ENCODE data around the gene NPAS2.
A peak's percentile ranks its signal among the peaks of the same experiment; 100 is the strongest.

The NPAS2 gene, protein sequence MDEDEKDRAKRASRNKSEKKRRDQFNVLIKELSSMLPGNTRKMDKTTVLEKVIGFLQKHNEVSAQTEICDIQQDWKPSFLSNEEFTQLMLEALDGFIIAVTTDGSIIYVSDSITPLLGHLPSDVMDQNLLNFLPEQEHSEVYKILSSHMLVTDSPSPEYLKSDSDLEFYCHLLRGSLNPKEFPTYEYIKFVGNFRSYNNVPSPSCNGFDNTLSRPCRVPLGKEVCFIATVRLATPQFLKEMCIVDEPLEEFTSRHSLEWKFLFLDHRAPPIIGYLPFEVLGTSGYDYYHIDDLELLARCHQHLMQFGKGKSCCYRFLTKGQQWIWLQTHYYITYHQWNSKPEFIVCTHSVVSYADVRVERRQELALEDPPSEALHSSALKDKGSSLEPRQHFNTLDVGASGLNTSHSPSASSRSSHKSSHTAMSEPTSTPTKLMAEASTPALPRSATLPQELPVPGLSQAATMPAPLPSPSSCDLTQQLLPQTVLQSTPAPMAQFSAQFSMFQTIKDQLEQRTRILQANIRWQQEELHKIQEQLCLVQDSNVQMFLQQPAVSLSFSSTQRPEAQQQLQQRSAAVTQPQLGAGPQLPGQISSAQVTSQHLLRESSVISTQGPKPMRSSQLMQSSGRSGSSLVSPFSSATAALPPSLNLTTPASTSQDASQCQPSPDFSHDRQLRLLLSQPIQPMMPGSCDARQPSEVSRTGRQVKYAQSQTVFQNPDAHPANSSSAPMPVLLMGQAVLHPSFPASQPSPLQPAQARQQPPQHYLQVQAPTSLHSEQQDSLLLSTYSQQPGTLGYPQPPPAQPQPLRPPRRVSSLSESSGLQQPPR

DNA sequence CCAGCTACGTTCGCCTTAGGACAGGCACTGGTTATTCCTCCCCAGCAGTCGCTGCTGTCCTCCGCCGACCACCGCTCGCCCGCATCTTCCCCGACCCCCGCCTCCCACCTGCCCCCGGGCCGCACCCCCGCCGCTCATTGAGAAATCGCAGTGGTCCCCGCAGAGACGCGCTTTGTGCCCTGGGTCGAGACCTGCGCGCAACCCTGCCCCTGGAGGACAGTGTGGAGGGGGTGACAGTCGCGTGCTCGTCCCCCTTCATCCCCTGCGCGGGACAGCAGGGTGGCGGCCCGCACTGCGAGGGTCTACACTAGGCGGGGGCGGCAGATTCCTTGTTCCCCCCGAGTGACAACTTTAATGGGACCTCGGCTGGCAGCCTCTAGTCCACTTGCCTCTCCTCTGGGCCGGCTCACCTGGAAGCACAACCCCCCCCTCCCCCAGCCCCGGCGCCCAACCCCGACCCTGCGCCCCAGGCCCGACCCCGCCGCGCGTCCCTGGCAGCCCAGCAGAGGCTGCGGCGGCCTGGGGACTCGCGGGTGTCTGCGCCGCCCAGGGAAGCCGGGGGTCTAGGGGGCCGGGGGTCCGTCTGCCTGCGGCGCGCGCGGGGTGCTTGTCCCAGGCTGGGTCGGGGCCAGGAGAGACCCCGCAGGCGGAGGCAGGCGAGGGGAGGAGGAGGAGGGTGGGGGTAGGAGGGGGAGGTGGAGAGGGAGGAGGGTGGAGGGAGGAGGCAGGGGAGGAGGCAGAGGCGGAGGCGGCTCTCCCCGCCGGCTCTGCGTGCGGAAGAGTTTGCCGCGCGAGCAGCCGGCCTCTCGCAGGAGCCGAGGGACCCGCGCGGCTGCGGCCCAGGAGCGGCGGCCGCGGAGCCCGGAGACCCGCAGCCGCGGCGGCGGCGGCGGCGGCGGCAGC is at the start of gene NPAS2:
Gene NPAS2 (plus strand): TSS at position 770 of the 903 bp plus-strand sequence. CDS start 84,616 bp downstream, outside the sequence.
- peak; percentile 82 for DNase-seq (ENCODE audit: low read depth, low spot score)

DNA sequence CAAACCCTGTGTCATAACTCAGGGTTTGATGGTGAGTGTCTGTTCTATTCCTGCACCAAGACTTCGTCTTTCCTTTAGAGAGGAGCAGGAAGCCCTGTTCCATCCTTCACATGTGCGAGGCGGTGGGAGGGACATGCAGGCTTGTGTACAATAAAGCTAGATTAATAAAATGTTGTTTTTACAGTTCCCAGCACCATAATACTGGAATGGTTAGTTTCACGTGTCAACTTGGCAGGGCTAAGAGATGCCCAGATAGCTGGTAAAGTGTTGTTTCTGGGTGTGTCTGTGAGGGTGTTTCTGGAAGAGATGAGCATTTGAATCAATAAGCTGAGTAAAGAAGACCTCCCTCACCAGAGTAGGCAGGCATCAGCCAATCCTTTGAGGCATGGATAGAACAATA is 48.8 kb upstream of the NPAS2 start:
- no peak for DNase-seq (ENCODE audit: low read depth, low spot score)

DNA sequence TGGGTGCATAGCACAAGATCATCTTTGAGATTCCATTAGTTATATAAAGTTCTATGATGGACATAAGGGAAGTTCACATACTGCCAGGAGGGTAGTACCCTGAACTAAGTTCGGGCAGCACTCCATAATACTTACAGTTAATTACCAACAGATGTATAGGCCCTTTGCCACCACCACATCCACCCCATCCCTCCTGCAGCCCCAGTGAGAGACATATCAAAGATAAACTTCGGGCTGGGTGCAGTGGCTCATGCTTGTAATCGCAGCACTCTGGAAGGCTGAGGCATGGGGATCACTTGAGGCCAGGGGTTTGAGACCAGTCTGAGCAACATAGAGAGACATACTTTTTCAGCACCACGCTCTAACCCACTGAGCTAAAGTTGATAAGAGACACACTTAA is 46.4 kb upstream of the NPAS2 start:
- no peak for DNase-seq (ENCODE audit: low read depth, low spot score)

DNA sequence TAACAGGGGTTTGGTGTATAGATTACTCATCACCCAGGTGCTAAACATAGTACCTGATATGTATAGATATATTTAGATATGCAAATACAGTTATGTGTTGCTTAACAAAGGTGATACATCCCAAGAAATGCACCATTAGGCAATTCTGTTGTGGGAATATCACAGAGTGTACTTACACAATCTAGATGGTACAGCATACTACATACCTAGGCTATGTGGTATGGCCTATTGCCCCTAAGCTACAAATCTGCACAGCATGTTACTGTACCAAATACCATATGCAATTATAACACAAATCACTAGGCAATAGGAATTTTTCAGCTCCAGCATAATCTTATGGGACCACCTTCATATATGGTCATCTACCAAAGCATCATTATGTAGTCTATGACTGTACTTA is 43.5 kb upstream of the NPAS2 start:
- no peak for DNase-seq (ENCODE audit: low read depth, low spot score)

DNA sequence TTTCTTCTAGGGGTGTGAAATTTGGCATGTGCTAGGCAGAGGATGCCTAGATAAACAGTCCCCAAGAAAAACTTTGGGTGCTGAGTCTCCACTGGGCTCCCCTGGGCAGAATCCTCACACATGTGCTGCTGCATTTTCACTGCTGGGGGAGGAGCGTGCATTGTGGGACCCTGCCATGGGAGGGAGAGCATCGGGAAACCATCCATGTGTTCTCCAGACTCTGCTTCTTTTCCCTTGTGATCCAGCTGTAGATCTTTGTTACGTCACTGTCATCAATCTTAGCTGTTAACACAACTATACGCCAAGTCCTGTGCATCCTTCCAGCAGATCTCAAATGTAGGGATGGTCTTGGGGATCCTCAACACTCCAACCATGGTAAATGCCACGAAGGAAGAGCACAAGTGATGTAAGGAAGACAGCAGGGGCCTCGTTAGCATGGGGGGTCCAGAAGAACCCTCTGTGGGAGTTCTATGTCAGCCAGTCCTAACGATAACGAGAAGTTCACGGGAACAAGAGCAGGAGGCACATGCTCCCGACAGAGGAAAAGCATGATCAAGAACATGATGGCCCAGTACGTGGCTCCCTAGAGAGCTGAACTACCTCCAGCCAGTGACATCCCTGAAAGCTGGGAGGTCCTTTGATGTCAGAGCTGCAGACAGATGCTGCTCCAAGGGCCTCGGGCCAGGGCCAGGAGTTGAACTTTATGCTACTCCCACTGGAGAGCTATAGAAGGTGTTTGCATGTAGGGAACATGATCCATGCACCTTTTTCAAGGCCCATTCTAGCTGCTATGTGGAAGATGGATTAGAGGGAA is 41.1 kb upstream of the NPAS2 start:
- DNase-seq (ENCODE audit: low read depth, low spot score), result no peak

DNA sequence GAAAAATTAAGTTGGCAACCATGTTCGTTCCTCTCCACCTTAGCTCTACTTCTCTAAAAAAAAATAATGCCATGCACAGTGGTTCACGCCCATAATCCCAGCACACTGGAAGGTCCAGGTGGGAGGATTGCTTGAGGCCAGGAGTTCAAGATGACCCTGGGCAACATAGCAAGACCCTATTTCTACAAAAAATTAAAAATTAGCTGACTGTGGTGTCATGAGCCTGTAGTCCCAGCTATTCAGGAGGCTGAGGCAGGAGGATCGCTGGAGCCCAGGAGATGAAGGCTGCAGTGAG is 40.1 kb upstream of the NPAS2 start:
- DNase-seq (ENCODE audit: low read depth, low spot score), result no peak

DNA sequence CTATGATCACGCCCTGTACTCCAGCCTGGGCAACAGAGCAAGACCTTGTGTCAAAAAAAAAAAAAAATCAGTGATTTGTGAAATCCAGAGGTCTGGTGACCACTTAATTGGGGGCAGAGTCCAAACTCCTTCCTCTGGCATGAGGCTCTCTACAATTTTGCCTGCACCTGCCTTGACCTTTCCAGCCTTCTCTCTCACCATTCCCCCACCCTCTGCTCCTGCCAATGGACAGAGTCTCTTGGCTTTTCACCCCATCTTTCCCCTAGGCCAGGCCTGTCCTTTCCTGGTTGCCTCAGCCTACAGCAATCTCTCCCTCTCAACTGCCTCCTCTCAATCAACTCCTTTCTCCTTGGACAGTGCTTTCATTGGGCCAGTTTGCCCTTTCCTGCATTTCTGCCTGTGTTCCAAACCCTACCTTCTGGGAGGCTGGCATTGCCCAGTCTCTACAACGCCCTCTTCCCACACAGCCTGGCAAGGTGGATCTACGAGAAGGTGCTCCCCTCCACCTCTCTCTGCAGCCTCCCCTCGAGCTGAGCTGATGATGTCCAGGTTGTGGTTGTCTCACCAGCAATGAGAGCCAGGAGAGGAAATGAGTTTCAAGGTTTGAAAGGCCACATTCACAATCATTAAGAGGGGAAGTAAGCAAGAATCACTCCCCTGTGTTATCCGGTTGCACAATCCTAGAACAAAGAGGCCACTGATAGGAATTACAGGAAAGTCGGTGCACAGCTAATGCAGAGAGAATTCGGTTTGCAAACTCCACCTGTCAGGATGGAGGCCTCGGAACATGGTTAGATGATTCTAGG is 39.5 kb upstream of the NPAS2 start:
- DNase-seq (ENCODE audit: low read depth, low spot score), result peak; percentile 51

DNA sequence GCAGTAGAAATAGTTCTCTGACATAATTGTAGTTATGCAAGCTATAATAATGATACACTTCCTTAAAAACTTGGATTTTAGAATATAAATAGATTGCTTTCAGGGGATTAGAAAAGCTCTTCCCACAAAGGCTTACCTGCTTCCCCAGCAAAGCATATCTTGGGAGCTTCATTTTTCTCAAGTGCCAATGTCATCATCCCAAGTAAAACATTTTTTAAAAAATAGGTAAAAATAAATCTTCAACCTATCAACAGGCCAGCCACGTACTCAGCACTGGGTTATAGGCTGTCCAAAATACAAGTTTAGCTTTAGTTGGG is 39.0 kb upstream of the NPAS2 start:
- no peak for DNase-seq (ENCODE audit: low read depth, low spot score)

DNA sequence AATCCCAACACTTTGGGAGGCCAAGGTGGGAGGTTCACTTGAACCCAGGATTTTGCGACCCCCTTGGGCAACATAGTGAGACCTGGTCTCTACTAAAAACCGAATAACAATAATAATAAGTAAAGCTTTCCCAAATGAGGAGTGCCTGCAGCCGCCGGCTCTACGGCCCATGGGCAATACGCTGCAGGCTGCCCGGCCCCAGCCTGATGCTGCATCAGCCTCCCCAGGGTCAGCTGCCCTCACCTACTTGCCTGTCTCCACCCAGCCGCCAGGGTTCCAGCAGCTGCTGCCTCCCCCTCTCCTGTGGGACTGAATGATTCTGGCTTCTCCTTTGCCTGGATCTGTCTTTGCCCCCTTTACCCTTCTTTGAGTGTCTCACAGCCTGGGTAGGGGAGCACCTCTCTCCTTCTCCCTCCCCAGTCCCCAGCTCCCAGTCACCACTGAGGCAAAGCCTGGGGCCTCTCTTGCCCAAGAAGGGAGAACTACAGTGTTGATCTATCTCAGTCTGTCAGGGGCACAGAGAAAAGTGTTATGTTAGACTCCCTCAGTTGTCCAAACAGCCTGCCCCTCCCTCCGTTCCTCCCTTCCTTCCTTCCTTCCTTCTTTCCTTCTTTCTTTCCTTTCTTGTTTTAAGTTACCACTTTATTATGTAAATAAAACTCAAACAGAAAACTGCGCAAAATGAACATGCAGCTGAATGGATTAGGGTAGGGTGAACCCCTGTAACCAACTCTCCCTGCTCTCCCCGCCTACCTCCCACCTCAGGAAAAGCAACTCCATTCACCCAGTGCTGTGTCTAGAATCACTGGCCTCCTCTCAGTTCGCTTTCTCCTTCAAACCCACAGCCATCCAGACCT is 38.2 kb upstream of the NPAS2 start:
- no peak for DNase-seq (ENCODE audit: low read depth, low spot score)

DNA sequence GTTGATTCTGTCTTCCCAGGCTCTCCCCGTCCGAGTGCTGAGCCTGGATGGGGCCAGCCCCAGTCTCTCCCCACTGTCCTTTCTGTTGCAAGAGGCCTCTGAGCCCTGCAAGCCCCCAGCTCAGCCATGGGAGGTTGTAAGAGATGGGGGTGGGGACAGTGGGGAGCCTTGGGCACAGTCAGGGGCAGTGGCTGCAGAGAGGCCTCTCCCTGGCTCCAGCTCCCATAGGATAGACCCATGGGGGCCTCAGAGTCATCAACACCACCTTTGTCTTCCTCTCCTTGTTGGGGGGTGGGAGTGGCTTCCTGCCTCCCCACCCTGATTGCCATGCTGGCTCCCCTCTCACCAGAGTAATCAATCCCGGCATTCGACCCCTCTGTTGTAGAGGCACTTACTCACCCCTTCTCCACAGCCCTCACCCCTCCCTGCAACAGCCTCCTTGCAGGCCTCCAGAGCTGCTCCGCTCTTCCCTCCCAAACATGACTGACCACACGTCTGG is 37.5 kb upstream of the NPAS2 start:
- DNase-seq (ENCODE audit: low read depth, low spot score), result no peak

DNA sequence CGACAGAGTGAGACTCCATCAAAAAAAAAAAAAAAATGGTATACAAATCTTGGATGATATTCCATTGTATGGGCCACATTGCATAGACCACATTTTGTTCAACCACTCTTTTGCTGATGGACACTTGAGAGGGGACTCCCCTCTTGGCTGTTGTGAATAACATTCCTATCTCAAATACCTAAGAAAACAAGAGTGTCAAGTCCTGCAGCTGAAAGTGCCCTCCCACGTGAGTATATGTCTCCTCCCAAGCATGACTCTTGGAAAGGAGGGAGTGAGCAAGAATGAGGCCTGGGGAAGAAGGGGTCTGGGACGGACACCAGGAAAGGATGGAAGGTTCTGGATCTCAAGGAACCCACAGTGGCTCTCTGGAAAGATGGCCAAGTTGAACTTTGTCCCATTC is 36.0 kb upstream of the NPAS2 start:
- DNase-seq (ENCODE audit: low read depth, low spot score), result no peak

DNA sequence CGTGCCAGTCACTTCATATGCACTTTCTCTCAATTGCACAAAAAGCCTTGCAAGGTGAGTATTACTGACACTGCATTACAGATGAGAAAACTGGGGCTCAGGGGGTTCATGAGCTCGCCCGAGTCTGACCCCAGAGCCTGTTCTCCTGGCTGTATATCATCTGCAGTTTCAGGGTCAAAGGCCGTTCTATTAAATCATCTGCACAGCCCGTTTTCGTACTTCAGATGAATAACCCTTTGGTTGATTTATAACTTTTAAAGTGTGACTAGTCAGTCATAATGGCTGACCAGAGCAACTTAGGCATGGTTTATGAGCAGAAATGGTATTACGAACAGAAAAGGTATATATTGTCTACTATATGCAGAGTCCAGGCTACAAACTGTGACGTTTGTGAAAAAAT is 35.3 kb upstream of the NPAS2 start:
- DNase-seq (ENCODE audit: low read depth, low spot score), result no peak

DNA sequence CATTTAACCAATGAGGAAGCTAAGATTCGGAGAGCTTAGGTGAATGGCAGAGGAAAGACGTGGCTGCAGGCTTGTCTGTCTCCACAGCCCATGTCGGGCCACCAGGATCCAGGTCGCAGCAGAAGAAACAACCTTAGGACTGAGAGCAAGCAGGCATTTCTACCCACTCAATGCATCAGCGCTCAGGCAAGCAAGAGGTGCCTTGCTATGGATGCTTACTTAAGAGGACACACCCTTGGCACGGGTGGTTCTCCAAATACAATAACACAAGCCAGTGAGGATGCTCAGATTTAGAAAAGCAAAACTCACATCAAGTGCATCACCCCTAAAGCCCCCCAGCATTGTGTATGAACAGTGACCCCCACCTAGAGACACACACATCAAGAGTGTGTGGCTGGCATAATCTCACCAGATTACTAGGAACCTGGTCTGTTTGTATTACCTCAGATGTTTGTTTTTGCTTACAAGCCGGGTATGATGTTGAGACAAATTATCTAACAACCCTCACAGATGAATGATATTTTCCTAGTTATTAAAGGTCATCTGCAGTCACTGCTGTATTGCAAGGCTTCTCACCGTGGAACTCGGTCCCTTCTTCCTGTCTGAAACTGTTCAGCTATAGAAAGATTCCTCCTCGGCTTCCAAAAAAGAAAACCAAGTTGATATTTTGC is 34.2 kb upstream of the NPAS2 start:
- no peak for DNase-seq (ENCODE audit: low read depth, low spot score)

DNA sequence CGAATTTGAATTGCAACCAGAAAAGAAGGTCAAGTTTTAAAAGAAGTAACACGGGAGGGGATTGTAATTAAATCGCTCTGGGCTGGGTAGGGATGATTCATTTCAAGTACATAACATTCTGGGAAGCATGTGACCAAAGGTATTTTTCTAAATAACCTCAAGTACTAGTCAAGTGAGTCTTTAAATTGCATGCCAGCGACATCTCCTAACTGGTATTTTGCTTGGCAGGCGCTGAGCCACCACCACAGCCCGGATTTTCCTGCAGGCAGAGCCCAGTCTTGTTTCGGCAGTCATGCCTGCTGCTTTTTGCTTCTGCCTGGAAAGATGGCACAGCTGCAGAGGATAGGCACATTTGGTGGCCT is 33.7 kb upstream of the NPAS2 start:
- DNase-seq (ENCODE audit: low read depth, low spot score), result peak; percentile 96

DNA sequence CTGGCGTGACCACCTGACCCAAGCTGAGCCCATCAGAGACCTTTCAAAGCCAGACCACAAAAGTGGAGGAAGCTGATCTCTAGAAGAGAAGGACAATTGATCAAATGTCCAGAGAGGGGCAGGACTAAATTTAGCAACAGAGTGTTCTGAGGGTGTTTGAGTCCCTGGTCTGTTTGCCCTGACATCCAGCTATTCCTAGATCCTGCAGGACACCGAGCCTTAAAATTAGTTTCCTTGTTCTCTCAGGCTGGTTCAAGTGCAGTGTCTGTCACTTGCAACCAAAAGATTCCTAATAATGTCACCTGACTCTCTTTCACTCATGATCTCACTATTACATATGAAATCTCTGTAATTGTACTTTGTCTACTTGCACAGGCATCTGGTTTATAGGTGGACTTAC is 33.0 kb upstream of the NPAS2 start:
- DNase-seq (ENCODE audit: low read depth, low spot score), result no peak

DNA sequence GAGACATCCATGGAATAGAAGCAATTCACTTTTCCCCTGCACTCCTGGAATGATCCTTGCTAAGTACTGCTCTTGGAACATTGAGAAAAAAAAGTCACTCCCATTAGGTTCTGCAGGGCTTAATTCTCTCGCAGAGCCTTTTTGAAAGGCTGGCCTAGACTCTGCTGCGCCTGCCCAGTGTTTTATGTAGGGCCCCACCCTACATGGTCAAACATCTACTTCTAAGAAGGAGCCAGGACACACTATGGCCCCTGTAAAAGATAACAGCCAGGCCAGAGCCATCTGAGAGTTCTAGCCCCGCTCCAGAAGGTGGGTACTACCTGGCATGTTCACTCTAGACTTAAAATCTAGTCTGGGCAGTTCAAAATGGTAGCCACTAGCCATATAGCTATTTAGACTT is 30.6 kb upstream of the NPAS2 start:
- DNase-seq (ENCODE audit: low read depth, low spot score), result no peak

DNA sequence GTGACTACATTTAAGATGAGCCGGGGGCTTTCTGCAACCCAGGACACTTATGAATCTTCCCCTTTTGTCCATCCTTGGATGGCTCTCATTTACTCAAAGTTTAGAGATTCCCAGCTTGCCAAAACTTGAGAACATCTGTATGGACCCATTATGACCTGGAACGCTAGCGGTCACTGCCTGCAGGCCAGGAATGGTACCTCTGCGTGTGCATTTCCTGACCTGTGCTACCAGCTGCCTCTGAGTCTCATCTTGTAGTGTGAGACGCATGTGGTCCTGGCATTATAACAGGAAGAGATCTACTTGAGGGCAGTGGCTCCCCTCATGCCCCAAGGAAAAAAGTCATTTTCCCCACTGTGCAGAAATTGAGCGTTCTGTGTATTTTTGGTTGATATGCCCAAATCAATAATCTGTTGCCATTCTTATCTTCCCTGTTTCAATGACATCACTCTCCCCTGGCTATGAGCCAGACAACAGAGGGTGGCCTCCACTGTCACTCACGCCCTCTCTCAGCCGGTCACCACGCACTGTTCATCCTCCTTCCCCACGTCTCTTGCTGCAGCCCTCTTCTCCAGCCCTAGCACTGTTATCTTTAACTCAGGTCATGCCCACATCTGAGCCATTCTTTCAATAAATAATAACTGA is 28.5 kb upstream of the NPAS2 start:
- DNase-seq (ENCODE audit: low read depth, low spot score), result no peak

DNA sequence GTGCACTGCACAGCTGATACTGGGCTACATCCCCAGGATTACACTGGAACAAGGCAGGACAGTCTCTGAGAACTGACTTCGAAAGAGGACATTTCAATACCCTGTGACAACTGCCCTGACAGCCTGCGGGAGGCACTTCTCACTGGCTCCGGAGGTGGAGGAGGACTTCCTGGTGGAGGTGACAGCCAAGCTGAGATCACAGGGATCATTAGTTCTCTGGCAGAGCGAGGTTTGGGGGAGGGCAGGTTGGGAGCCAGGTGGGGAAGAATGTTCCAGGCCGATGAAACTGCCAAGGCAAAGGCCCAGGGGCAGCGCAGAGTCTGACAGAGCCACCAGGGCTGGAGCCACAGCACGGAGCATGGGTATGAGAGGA is 28.0 kb upstream of the NPAS2 start:
- DNase-seq (ENCODE audit: low read depth, low spot score), result no peak

DNA sequence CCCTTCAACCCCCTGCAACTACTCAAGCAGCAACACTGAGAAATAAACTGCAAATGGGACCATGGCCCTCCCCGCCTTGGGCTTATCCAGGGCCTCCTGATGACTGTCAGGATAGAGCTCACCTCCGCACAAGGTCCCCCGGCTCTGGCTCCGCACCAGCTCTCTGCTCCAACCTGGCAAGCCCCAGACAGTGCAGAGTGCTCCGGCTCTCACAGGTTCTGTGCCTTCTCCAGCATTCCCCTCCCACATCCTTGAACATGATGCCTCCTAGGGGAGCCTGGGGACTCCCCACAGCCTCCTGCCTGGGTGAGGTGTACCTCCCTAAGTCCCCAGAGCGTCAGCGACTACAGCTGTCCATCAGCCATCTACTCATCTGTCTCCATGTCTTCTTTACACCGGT is 26.7 kb upstream of the NPAS2 start:
- no peak for DNase-seq (ENCODE audit: low read depth, low spot score)
